RWPE2 (cell line): ENCODE measurements around the gene TRIM75.

Experiments used
- ATAC-seq: fragments of 200-7000 bp; cut with Tn5 transposase; 3 replicates; pipeline ENCODE4 v1.9.1; 2021; ENCODE audit warnings: low read depth
- DNase-seq: peaks from one replicate; pipeline ENCODE4 v3.0.0-alpha.2; 2020; ENCODE audit warnings: low spot score
- H3K27ac ChIP-seq: fragments of 450-650 bp; 2 replicates; pipeline ENCODE4 v1.5.1; 2017; ENCODE audit warnings: mild to moderate bottlenecking; ENCODE audit not compliant: poor library complexity, severe bottlenecking
- H3K27me3 ChIP-seq: fragments of 250-450 bp; sonication (Bioruptor Pico); 2 replicates; pipeline ENCODE4 v1.5.1; 2021; ENCODE audit warnings: mild to moderate bottlenecking, moderate library complexity; ENCODE audit not compliant: insufficient read depth, poor library complexity, severe bottlenecking
- H3K36me3 ChIP-seq: fragments of 250-450 bp; sonication (Bioruptor Pico); 2 replicates; pipeline ENCODE4 v1.5.1; 2020; ENCODE audit warnings: low read depth, mild to moderate bottlenecking, moderate library complexity
- H3K4me1 ChIP-seq: fragments of 250-450 bp; sonication (Bioruptor Pico); 2 replicates; pipeline ENCODE4 v1.5.1; 2021; ENCODE audit warnings: mild to moderate bottlenecking, moderate library complexity; ENCODE audit not compliant: insufficient read depth, poor library complexity, severe bottlenecking
- H3K4me3 ChIP-seq: fragments of 250-450 bp; sonication (Bioruptor Pico); 2 replicates; pipeline ENCODE4 v1.5.1; 2021; ENCODE audit warnings: mild to moderate bottlenecking, moderate library complexity; ENCODE audit not compliant: severe bottlenecking
- H3K9me3 ChIP-seq: fragments of 250-450 bp; sonication (Bioruptor Pico); 2 replicates; pipeline ENCODE4 v1.5.1; 2021; ENCODE audit warnings: mild to moderate bottlenecking, moderate library complexity; ENCODE audit not compliant: severe bottlenecking
- CTCF ChIP-seq: fragments of 450-650 bp; IDR thresholded peaks from one replicate; pipeline ENCODE4 v1.5.1; 2017; ENCODE audit warnings: mild to moderate bottlenecking, moderate library complexity; ENCODE audit not compliant: poor library complexity, severe bottlenecking

TRIM75 gene

GRCh38 chr4:165027762-165028402, 25.8 kb upstream of the TRIM75 start:
- H3K4me3 ChIP-seq = no peak overlapping the region
- no peak for TF ChIP-seq CTCF
- no peak for ATAC-seq
- H3K4me1 ChIP-seq = no peaks in the 10 kb centered on the region
- no peaks in the 10 kb centered on the region for H3K36me3 ChIP-seq
- H3K27ac ChIP-seq = no peak overlapping the region
- H3K9me3 ChIP-seq = no peaks in the 10 kb centered on the region
- no peak for DNase-seq
- no peaks in the 10 kb centered on the region for H3K27me3 ChIP-seq

- DNase-seq (no peak), ATAC-seq (no peak)
- H3K27me3 ChIP-seq = no peaks in the 10 kb centered on the region
- no peaks in the 10 kb centered on the region for H3K4me1 ChIP-seq
- no peak for TF ChIP-seq CTCF
- no peak within 1 kb of the TSS for H3K27ac ChIP-seq
- no peaks in the 10 kb centered on the region for H3K9me3 ChIP-seq
- no peak within 1 kb of the TSS for H3K4me3 ChIP-seq
- no peaks in the 10 kb centered on the region for H3K36me3 ChIP-seq
These were observed 22.0 kb upstream of the TRIM75 start, which contains the start of gene TRIM60 for GRCh38 chr4:165031436-165032211. TSS of gene TRIM60 (plus strand) at chr4:165031999. CDS start at chr4:165040073, 8,074 bp downstream.

- Histone ChIP-seq H3K36me3 (no peaks in the 10 kb centered on the region), H3K9me3 (no peaks in the 10 kb centered on the region), H3K27me3 (no peaks in the 10 kb centered on the region), H3K4me1 (no peaks in the 10 kb centered on the region), H3K4me3 (no peak overlapping the region), H3K27ac (no peak overlapping the region)
- ATAC-seq = no peak
- TF ChIP-seq CTCF = no peak
- DNase-seq = no peak
These were observed 5.5 kb upstream of the TRIM75 start for GRCh38 chr4:165048170-165048569.

- TF ChIP-seq CTCF = no peak
- Histone ChIP-seq H3K4me1 (no peaks in the 10 kb centered on the region), H3K27me3 (no peaks in the 10 kb centered on the region), H3K9me3 (no peaks in the 10 kb centered on the region), H3K27ac (no peak overlapping the region), H3K4me3 (no peak overlapping the region), H3K36me3 (no peaks in the 10 kb centered on the region)
- no peak for ATAC-seq
- DNase-seq = no peak
These were observed 1.0 kb upstream of the TRIM75 start for GRCh38 chr4:165052627-165053026.

GRCh38 chr4:165055601-165056000, 1.9 kb downstream of the TRIM75 start:
- no peak for TF ChIP-seq CTCF
- ATAC-seq (no peak), DNase-seq (no peak)
- H3K4me1 ChIP-seq = no peaks in the 10 kb centered on the region
- H3K4me3 ChIP-seq = no peak overlapping the region
- no peaks in the 10 kb centered on the region for H3K27me3 ChIP-seq
- no peaks in the 10 kb centered on the region for H3K36me3 ChIP-seq
- no peaks in the 10 kb centered on the region for H3K9me3 ChIP-seq
- no peak overlapping the region for H3K27ac ChIP-seq
